HEK293T (cell line): Measurements from ENCODE around the gene PARP3.

Source experiments
- CTCF ChIA-PET: fragments of 350-600 bp; formaldehyde crosslinking; extraction: SDS; loops from one replicate; lab custom pipeline; 2021; ENCODE audit warnings: antibody characterized with exemption, inconsistent platforms; lab: Yijun Ruan, JAX
- POLR2A ChIA-PET: fragments of 350-600 bp; formaldehyde crosslinking; extraction: SDS; loops from one replicate; lab custom pipeline; 2020; ENCODE audit warnings: antibody characterized with exemption, inconsistent platforms; lab: Yijun Ruan, JAX
- DNase-seq: peaks from one replicate; pipeline ENCODE4 v3.0.0; 2012; ENCODE audit warnings: mixed read lengths; ENCODE audit errors: extremely low spot score
- ARNT ChIP-seq: fragments of 450-650 bp; IDR thresholded peaks from 2 replicates; pipeline ENCODE4 v1.6.1; 2017; ENCODE audit warnings: mild to moderate bottlenecking
- BHLHE40 ChIP-seq: fragments of 450-650 bp; IDR thresholded peaks from 2 replicates; pipeline ENCODE4 v1.6.1; 2016; ENCODE audit warnings: mild to moderate bottlenecking, moderate library complexity, borderline replicate concordance
- CTBP1 ChIP-seq: fragments of 450-650 bp; IDR thresholded peaks from 2 replicates; pipeline ENCODE4 v1.6.1; 2016; ENCODE audit warnings: borderline replicate concordance
- ELF4 ChIP-seq: fragments of 450-650 bp; IDR thresholded peaks from 2 replicates; pipeline ENCODE4 v1.6.1; 2017; ENCODE audit warnings: antibody characterized with exemption
- FOXA1 ChIP-seq: fragments of 450-650 bp; IDR thresholded peaks from 2 replicates; pipeline ENCODE4 v1.6.1; 2016; ENCODE audit warnings: mild to moderate bottlenecking
- FOXK2 ChIP-seq: fragments of 450-650 bp; IDR thresholded peaks from 2 replicates; pipeline ENCODE4 v1.6.1; 2016; ENCODE audit warnings: mild to moderate bottlenecking
- FOXM1 ChIP-seq: fragments of 450-650 bp; IDR thresholded peaks from 2 replicates; pipeline ENCODE4 v1.6.1; 2017; ENCODE audit warnings: mild to moderate bottlenecking, borderline replicate concordance
- HDGF ChIP-seq: fragments of 450-650 bp; IDR thresholded peaks from 2 replicates; pipeline ENCODE4 v1.6.1; 2017; ENCODE audit warnings: antibody characterized with exemption, borderline replicate concordance
- L3MBTL2 ChIP-seq: fragments of 450-650 bp; conservative IDR thresholded peaks from 2 replicates; pipeline ENCODE4 v1.6.1; 2016; ENCODE audit warnings: mild to moderate bottlenecking
- LEF1 ChIP-seq: fragments of 450-650 bp; IDR thresholded peaks from 2 replicates; pipeline ENCODE4 v1.6.1; 2017; ENCODE audit warnings: mild to moderate bottlenecking, borderline replicate concordance
- NFRKB ChIP-seq: fragments of 450-650 bp; IDR thresholded peaks from 2 replicates; pipeline ENCODE4 v1.6.1; 2016; ENCODE audit warnings: mild to moderate bottlenecking, moderate library complexity
- PKNOX1 ChIP-seq: fragments of 450-650 bp; IDR thresholded peaks from 2 replicates; pipeline ENCODE4 v1.6.1; 2016
- SP1 ChIP-seq: fragments of 450-650 bp; IDR thresholded peaks from 2 replicates; pipeline ENCODE4 v1.6.1; 2017
- SUZ12 ChIP-seq: fragments of 450-650 bp; IDR thresholded peaks from 2 replicates; pipeline ENCODE4 v1.6.1; 2016; ENCODE audit warnings: mild to moderate bottlenecking
- TARDBP ChIP-seq: fragments of 450-650 bp; IDR thresholded peaks from 2 replicates; pipeline ENCODE4 v1.6.1; 2016
- ZNF384 ChIP-seq: fragments of 450-650 bp; IDR thresholded peaks from 2 replicates; pipeline ENCODE4 v1.6.1; 2016

Gene PARP3

GRCh38 chr3:51943451-51944391, 1.6 kb downstream of the PARP3 start:
- ChIA-PET POLR2A (interaction anchor here (1.1 to 3.1 kb wide), 9 partner anchors 8 to 57 kb away, joined by 3 to 52 read pairs (median 7); partner anchors contain the start of genes ABHD14A, ABHD14B, PCBP4 and RPL29), CTCF (interaction anchor here (1.2 to 2.8 kb wide), 2 partner anchors 8 to 29 kb away, joined by 3 to 21 read pairs; partner anchors contain the start of genes ABHD14A and ABHD14B)
- no peak for TF ChIP-seq NFRKB
- no peak for TF ChIP-seq SP1
- no peak for TF ChIP-seq ARNT
- TF ChIP-seq FOXK2: no peak
- no peak for TF ChIP-seq LEF1
- TF ChIP-seq HDGF: no peak
- TF ChIP-seq PKNOX1: no peak
- no peak for TF ChIP-seq SUZ12
- no peak for TF ChIP-seq BHLHE40
- TF ChIP-seq L3MBTL2: no peak
- no peak for TF ChIP-seq ELF4
- TF ChIP-seq CTBP1: no peak
- no peak for TF ChIP-seq TARDBP
- no peak for TF ChIP-seq FOXM1
- no peak for TF ChIP-seq ZNF384
- TF ChIP-seq FOXA1: no peak
- DNase-seq: no peak

- TF ChIP-seq TARDBP (no peak), HDGF (no peak), L3MBTL2 (no peak), SUZ12 (no peak), CTBP1 (no peak), LEF1 (no peak), ELF4 (no peak), SP1 (no peak), NFRKB (no peak), PKNOX1 (no peak), BHLHE40 (no peak), FOXK2 (no peak), FOXA1 (no peak), ZNF384 (no peak), ARNT (no peak), FOXM1 (no peak)
- CTCF ChIA-PET: interaction anchor here (0.7 kb wide), 1 partner anchor 32 kb away, joined by 3 read pairs; no protein-coding TSS in a partner anchor
- POLR2A ChIA-PET: interaction anchor here (1.3 to 2.6 kb wide), 4 partner anchors 24 to 51 kb away, joined by 3 to 14 read pairs (median 5); partner anchors contain the start of genes ABHD14B and RPL29
- no peak for DNase-seq
Observed at GRCh38 chr3:51944451-51945021, 2.4 kb downstream of the PARP3 start.

GRCh38 chr3:51945031-51945840, 3.1 kb downstream of the PARP3 start:
- CTCF ChIA-PET: interaction anchor here (0.7 kb wide), 1 partner anchor 33 kb away, joined by 3 read pairs; no protein-coding TSS in a partner anchor
- POLR2A ChIA-PET: interaction anchor here (1.3 to 2.6 kb wide), 5 partner anchors 23 to 51 kb away, joined by 3 to 14 read pairs (median 5); partner anchors contain the start of genes ABHD14B and RPL29
- TF ChIP-seq FOXM1 (no peak), PKNOX1 (no peak), HDGF (no peak), SUZ12 (no peak), LEF1 (no peak), BHLHE40 (no peak), FOXK2 (no peak)
- DNase-seq: no peak

- TF ChIP-seq CTBP1: no peak
- no peak for TF ChIP-seq HDGF
- no peak for TF ChIP-seq LEF1
- TF ChIP-seq BHLHE40: no peak
- DNase-seq: no peak
- ChIA-PET POLR2A (interaction anchor here (1.3 to 2.3 kb wide), 3 partner anchors 23 to 47 kb away, joined by 3 to 7 read pairs (median 5); no protein-coding TSS in a partner anchor), CTCF (no interaction called here)
Observed at GRCh38 chr3:51945926-51946705, 4.0 kb downstream of the PARP3 start.
